H9 (cell line): ENCODE results near the gene IGFBP4. TPM values are rescaled to one million over a fixed set of nuclear protein-coding genes. Genes with fewer than 3 reads are reported as not detected.

ENCODE experiments used
- DNase-seq: peaks from one replicate; pipeline ENCODE4 v3.0.0-alpha.2; 2017
- H2AFZ ChIP-seq: one replicate; pipeline ENCODE4 v1.6.1; 2013; ENCODE audit warnings: mild to moderate bottlenecking, low read length, control low read depth, moderate library complexity
- H2AK5ac ChIP-seq: 2 replicates; pipeline ENCODE4 v1.6.1; 2013; ENCODE audit warnings: low read length, control low read depth, mixed read lengths; ENCODE audit not compliant: insufficient read length
- H2BK120ac ChIP-seq: one replicate; pipeline ENCODE4 v1.6.1; 2013; ENCODE audit warnings: low read depth, mild to moderate bottlenecking, low read length, control low read depth, inconsistent platforms; ENCODE audit not compliant: poor library complexity, severe bottlenecking
- H2BK12ac ChIP-seq: 2 replicates; pipeline ENCODE4 v1.6.1; 2013; ENCODE audit warnings: low read length, control low read depth, mixed read lengths, low read depth; ENCODE audit not compliant: insufficient read length
- H2BK15ac ChIP-seq: 2 replicates; pipeline ENCODE4 v1.6.1; 2013; ENCODE audit warnings: low read depth, low read length, control low read depth
- H2BK20ac ChIP-seq: one replicate; pipeline ENCODE4 v1.6.1; 2013; ENCODE audit warnings: low read depth, mild to moderate bottlenecking, low read length, control low read depth, inconsistent platforms; ENCODE audit not compliant: poor library complexity, severe bottlenecking
- H2BK5ac ChIP-seq: 2 replicates; pipeline ENCODE4 v1.6.1; 2013; ENCODE audit warnings: low read length, control low read depth, mixed read lengths; ENCODE audit not compliant: insufficient read length
- H3K14ac ChIP-seq: 2 replicates; pipeline ENCODE4 v1.6.1; 2013; ENCODE audit warnings: low read length, control low read depth; ENCODE audit not compliant: insufficient read depth
- H3K18ac ChIP-seq: 2 replicates; pipeline ENCODE4 v1.6.1; 2013; ENCODE audit warnings: low read depth, mild to moderate bottlenecking, mixed read lengths, low read length, control low read depth; ENCODE audit not compliant: insufficient read length
- H3K23ac ChIP-seq: 2 replicates; pipeline ENCODE4 v1.6.1; 2013; ENCODE audit warnings: low read length, control low read depth, mixed read lengths, low read depth; ENCODE audit not compliant: insufficient read length
- H3K23me2 ChIP-seq: 2 replicates; pipeline ENCODE4 v1.6.1; 2013; ENCODE audit warnings: low read depth, mild to moderate bottlenecking, mixed read lengths, low read length, control low read depth; ENCODE audit not compliant: insufficient read length, poor library complexity, severe bottlenecking
- H3K27ac ChIP-seq: 2 replicates; pipeline ENCODE4 v1.5.1; 2013; ENCODE audit warnings: low read length, control low read depth, mixed read lengths, low read depth; ENCODE audit not compliant: insufficient read length
- H3K27me3 ChIP-seq: 2 replicates; pipeline ENCODE4 v1.6.1; 2013; ENCODE audit warnings: low read length, control low read depth, inconsistent platforms; ENCODE audit not compliant: insufficient read depth
- H3K4ac ChIP-seq: 2 replicates; pipeline ENCODE4 v1.6.1; 2013; ENCODE audit warnings: low read depth, mild to moderate bottlenecking, control low read depth, inconsistent platforms, low read length, moderate library complexity
- H3K4me1 ChIP-seq: 2 replicates; pipeline ENCODE4 v1.6.1; 2013; ENCODE audit warnings: low read length, control low read depth, inconsistent platforms; ENCODE audit not compliant: insufficient read depth
- H3K4me2 ChIP-seq: 2 replicates; pipeline ENCODE4 v1.6.1; 2013; ENCODE audit warnings: low read length, control low read depth, mixed read lengths; ENCODE audit not compliant: insufficient read length, insufficient read depth
- H3K56ac ChIP-seq: 2 replicates; pipeline ENCODE4 v1.6.1; 2013; ENCODE audit warnings: low read depth, mild to moderate bottlenecking, mixed read lengths, low read length, control low read depth; ENCODE audit not compliant: insufficient read length
- H3K79me1 ChIP-seq: 2 replicates; pipeline ENCODE4 v1.6.1; 2013; ENCODE audit warnings: low read depth, mild to moderate bottlenecking, moderate library complexity, low read length, control low read depth, inconsistent platforms; ENCODE audit not compliant: insufficient read depth, poor library complexity, severe bottlenecking
- H3K79me2 ChIP-seq: 2 replicates; pipeline ENCODE4 v1.6.1; 2013; ENCODE audit warnings: low read length, control low read depth, inconsistent platforms; ENCODE audit not compliant: insufficient read depth
- H3K9ac ChIP-seq: 2 replicates; pipeline ENCODE4 v1.6.1; 2013; ENCODE audit warnings: low read length, control low read depth, mixed read lengths; ENCODE audit not compliant: insufficient read length; ENCODE audit errors: extremely low read depth
- H3K9me3 ChIP-seq: one replicate; pipeline ENCODE4 v1.6.1; 2013; ENCODE audit warnings: low read depth, low read length, inconsistent platforms; ENCODE audit not compliant: control insufficient read depth
- H3T11ph ChIP-seq: one replicate; pipeline ENCODE4 v1.6.1; 2013; ENCODE audit warnings: mild to moderate bottlenecking, low read length, control low read depth, inconsistent platforms
- H4K20me1 ChIP-seq: one replicate; pipeline ENCODE4 v1.6.1; 2013; ENCODE audit not compliant: control insufficient read depth, insufficient read length, insufficient read depth
- H4K5ac ChIP-seq: 2 replicates; pipeline ENCODE4 v1.6.1; 2013; ENCODE audit warnings: low read depth, mild to moderate bottlenecking, mixed read lengths, low read length, control low read depth; ENCODE audit not compliant: insufficient read length
- H4K8ac ChIP-seq: replicated peaks from 2 replicates; pipeline ENCODE4 v1.6.1; 2013; ENCODE audit warnings: low read length, control low read depth, mixed read lengths, low read depth; ENCODE audit not compliant: insufficient read length
- H4K91ac ChIP-seq: 2 replicates; pipeline ENCODE4 v1.6.1; 2013; ENCODE audit warnings: low read depth, mild to moderate bottlenecking, moderate library complexity, mixed read lengths, low read length, control low read depth; ENCODE audit not compliant: insufficient read length
- H3K27ac Mint-ChIP-seq, 3 experiments: 2 replicates in 2 of 3; 3 replicates in 1 of 3; pipeline ENCODE4 v1.8.0; 2020 to 2021; ENCODE audit warnings: mixed read lengths in 3 of 3, mild to moderate bottlenecking in 1 of 3, moderate library complexity in 1 of 3
- H3K27me3 Mint-ChIP-seq: 2 replicates; pipeline ENCODE4 v1.8.0; 2021; ENCODE audit warnings: low read depth, mild to moderate bottlenecking, moderate library complexity, mixed read lengths
- H3K36me3 Mint-ChIP-seq, 3 experiments: 2 replicates in 2 of 3; 3 replicates in 1 of 3; pipeline ENCODE4 v1.8.0; 2020 to 2021; ENCODE audit warnings: low read depth in 3 of 3, mixed read lengths in 3 of 3; ENCODE audit not compliant: insufficient read depth in 1 of 3
- H3K4me1 Mint-ChIP-seq, 2 experiments: 2 replicates each; pipeline ENCODE4 v1.8.0; 2020; ENCODE audit warnings: mixed read lengths in 2 of 2
- H3K4me3 Mint-ChIP-seq, 2 experiments: 2 replicates in 1 of 2; 3 replicates in 1 of 2; pipeline ENCODE4 v1.8.0; 2020 to 2021; ENCODE audit warnings: mild to moderate bottlenecking in 2 of 2, mixed read lengths in 2 of 2, moderate library complexity in 1 of 2
- H3K9me3 Mint-ChIP-seq, 2 experiments: 2 replicates in 1 of 2; 3 replicates in 1 of 2; pipeline ENCODE4 v1.8.0; 2020; ENCODE audit warnings: mild to moderate bottlenecking in 2 of 2, mixed read lengths in 2 of 2, moderate library complexity in 1 of 2
- WGBS: extraction: QIAGEN DNeasy Blood & Tissue Kit; methylation state at CpG from one replicate; pipeline ENCODE4 v1.1.7; 2013; ENCODE audit warnings: missing lambda C conversion rate, low lambda C conversion rate, mixed read lengths; ENCODE audit not compliant: insufficient read length; ENCODE audit errors: extremely low coverage; 5-methylcytosine and 5-hydroxymethylcytosine counted together
- total RNA-seq: library from RNA; stranded (reverse); gene quantifications from 2 replicates; pipeline ENCODE4 v1.2.1, GENCODE V29; 2021
- TF ChIP-seq, protein P1 (sequence below): fragments of 200-600 bp; sonication (generic); conservative IDR thresholded peaks from 3 replicates; pipeline ENCODE4 v1.8.0; 2021; ENCODE audit warnings: antibody characterized with exemption, mild to moderate bottlenecking

The IGFBP4 gene
- total RNA-seq, 1 experiment from 2014 or later: 49.9 TPM

DNA sequence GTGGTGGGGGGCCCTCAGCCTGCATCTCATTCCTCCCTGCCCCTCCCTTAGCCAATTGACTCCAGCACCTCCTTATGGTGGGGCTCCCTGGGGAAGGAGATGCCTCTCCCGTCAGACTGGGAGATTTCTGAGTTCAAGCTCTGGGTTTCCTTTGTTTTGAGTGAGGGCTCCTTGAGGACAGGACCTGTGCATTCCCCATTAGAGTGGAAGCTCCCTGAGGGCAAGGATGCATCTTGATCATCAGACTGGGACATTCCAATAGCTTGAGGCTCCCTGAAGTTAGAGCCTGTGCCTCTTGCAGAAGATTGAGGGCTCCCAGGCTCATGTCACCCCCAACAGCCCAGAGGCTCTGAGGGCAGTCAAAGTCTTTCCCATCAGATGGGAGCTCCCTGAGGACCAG lies 34.5 kb downstream of the IGFBP4 start:
- Histone ChIP-seq H3K23ac (no peak overlapping the region), H2AFZ (no peak overlapping the region), H3K27ac (no peak overlapping the region), H3K14ac (no peak overlapping the region), H3K23me2 (no peaks in the 10 kb centered on the region), H3K79me2 (no peaks in the 10 kb centered on the region), H3K9me3 (no peaks in the 10 kb centered on the region), H3T11ph (no peak overlapping the region), H3K56ac (no peak overlapping the region), H4K8ac (no peak overlapping the region), H2AK5ac (no peak overlapping the region), H4K5ac (no peak overlapping the region), H3K4me2 (no peak overlapping the region), H2BK20ac (no peak overlapping the region), H2BK120ac (no peak overlapping the region), H2BK12ac (no peak overlapping the region), H3K79me1 (no peaks in the 10 kb centered on the region), H4K91ac (no peak overlapping the region), H3K4me1 (peaks cover 6% of the 10 kb centered on the region), H4K20me1 (no peaks in the 10 kb centered on the region), H3K27me3 (no peaks in the 10 kb centered on the region), H2BK5ac (no peak overlapping the region), H3K18ac (no peak overlapping the region), H3K9ac (no peak overlapping the region), H2BK15ac (no peak overlapping the region), H3K4ac (no peak overlapping the region)
- TF ChIP-seq, protein P1, sequence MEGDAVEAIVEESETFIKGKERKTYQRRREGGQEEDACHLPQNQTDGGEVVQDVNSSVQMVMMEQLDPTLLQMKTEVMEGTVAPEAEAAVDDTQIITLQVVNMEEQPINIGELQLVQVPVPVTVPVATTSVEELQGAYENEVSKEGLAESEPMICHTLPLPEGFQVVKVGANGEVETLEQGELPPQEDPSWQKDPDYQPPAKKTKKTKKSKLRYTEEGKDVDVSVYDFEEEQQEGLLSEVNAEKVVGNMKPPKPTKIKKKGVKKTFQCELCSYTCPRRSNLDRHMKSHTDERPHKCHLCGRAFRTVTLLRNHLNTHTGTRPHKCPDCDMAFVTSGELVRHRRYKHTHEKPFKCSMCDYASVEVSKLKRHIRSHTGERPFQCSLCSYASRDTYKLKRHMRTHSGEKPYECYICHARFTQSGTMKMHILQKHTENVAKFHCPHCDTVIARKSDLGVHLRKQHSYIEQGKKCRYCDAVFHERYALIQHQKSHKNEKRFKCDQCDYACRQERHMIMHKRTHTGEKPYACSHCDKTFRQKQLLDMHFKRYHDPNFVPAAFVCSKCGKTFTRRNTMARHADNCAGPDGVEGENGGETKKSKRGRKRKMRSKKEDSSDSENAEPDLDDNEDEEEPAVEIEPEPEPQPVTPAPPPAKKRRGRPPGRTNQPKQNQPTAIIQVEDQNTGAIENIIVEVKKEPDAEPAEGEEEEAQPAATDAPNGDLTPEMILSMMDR: no peak
- H3K4me3 Mint-ChIP-seq: no peak overlapping the region
- WGBS: no CpG with 5 or more reads among the region's 1 CpG
- peaks cover 26 to 28% of the 10 kb centered on the region in 2 experiments for H3K4me1 Mint-ChIP-seq
- H3K27ac Mint-ChIP-seq: no peak overlapping the region
- no peak for DNase-seq
- H3K27me3 Mint-ChIP-seq: peaks cover 12% of the 10 kb centered on the region
- peaks cover 3 to 5% of the 10 kb centered on the region in 2 experiments for H3K9me3 Mint-ChIP-seq
- H3K36me3 Mint-ChIP-seq: peaks cover 0 to 6% (median 2%) of the 10 kb centered on the region in 3 experiments; a peak in 5 of 7 replicates
